DOHH2 (cell line): ENCODE measurements around the gene DYNC2LI1.

ENCODE experiments used
- H3F3A ChIP-seq: fragments of 200-600 bp; sonication (generic), shearing (Covaris generic); 2 replicates; pipeline ENCODE4 v1.6.0; 2016; ENCODE audit warnings: antibody characterized with exemption, mild to moderate bottlenecking; ENCODE audit not compliant: control insufficient read depth, insufficient read depth
- H3K27ac ChIP-seq: fragments of 200-600 bp; sonication (generic); 2 replicates; pipeline ENCODE4 v1.5.1; 2014; ENCODE audit warnings: low read depth, mild to moderate bottlenecking, low read length, moderate library complexity
- H3K27me3 ChIP-seq: fragments of 200-600 bp; sonication (generic); 2 replicates; pipeline ENCODE4 v1.6.1; 2014; ENCODE audit warnings: mild to moderate bottlenecking, low read length, mixed read lengths; ENCODE audit not compliant: control insufficient read depth
- H3K36me3 ChIP-seq: fragments of 200-600 bp; sonication (generic); 2 replicates; pipeline ENCODE4 v1.6.1; 2014; ENCODE audit warnings: mild to moderate bottlenecking, low read length, moderate library complexity, mixed read lengths; ENCODE audit not compliant: control insufficient read depth
- H3K4me1 ChIP-seq: fragments of 200-600 bp; sonication (generic); 2 replicates; pipeline ENCODE4 v1.6.1; 2014; ENCODE audit warnings: mild to moderate bottlenecking, low read length, mixed read lengths; ENCODE audit not compliant: control insufficient read depth
- H3K4me2 ChIP-seq: fragments of 200-600 bp; sonication (generic); 2 replicates; pipeline ENCODE4 v1.6.0; 2014; ENCODE audit warnings: mild to moderate bottlenecking, low read length, moderate library complexity
- H3K4me3 ChIP-seq: fragments of 200-600 bp; sonication (generic); 2 replicates; pipeline ENCODE4 v1.5.1; 2014; ENCODE audit warnings: mild to moderate bottlenecking, low read length, mixed read lengths
- H3K79me2 ChIP-seq: fragments of 200-600 bp; sonication (generic); 2 replicates; pipeline ENCODE4 v1.6.1; 2014; ENCODE audit warnings: mild to moderate bottlenecking, low read length, mixed read lengths; ENCODE audit not compliant: control insufficient read depth
- H3K9me2 ChIP-seq: fragments of 200-600 bp; sonication (generic); replicated peaks from 2 replicates; pipeline ENCODE4 v1.6.1; 2014; ENCODE audit warnings: mild to moderate bottlenecking, low read length, mixed read lengths; ENCODE audit not compliant: control insufficient read depth
- H3K9me3 ChIP-seq: fragments of 200-600 bp; sonication (generic); 2 replicates; pipeline ENCODE4 v1.6.1; 2014; ENCODE audit warnings: antibody characterized with exemption, low read length, mixed read lengths; ENCODE audit not compliant: control insufficient read depth, insufficient read depth
- H4K20me1 ChIP-seq: fragments of 200-600 bp; sonication (generic); 2 replicates; pipeline ENCODE4 v1.6.0; 2014; ENCODE audit warnings: low read depth, mild to moderate bottlenecking, antibody characterized with exemption, low read length, moderate library complexity; ENCODE audit not compliant: control insufficient read depth, insufficient read depth
- CTCF ChIP-seq: fragments of 200-600 bp; sonication (generic); IDR thresholded peaks from one replicate; pipeline ENCODE4 v1.5.1; 2014; ENCODE audit warnings: antibody characterized with exemption, mild to moderate bottlenecking, low read depth, low read length; ENCODE audit not compliant: poor library complexity, severe bottlenecking
- EZH2phosphoT487 ChIP-seq: fragments of 200-600 bp; sonication (generic); IDR thresholded peaks from 2 replicates; pipeline ENCODE4 v1.6.1; 2017; ENCODE audit warnings: borderline replicate concordance, mild to moderate bottlenecking, antibody characterized with exemption, low read length, moderate library complexity, mixed read lengths

DYNC2LI1 gene

GRCh38 chr2:43791035-43791765 lies 17.4 kb downstream of the DYNC2LI1 start:
- Histone ChIP-seq H3K27me3 (no peaks in the 10 kb centered on the region), H3K36me3 (no peaks in the 10 kb centered on the region), H3K4me2 (no peak overlapping the region), H3K4me1 (no peaks in the 10 kb centered on the region), H3K9me3 (no peaks in the 10 kb centered on the region), H3K27ac (no peak overlapping the region), H4K20me1 (no peaks in the 10 kb centered on the region), H3F3A (no peaks in the 10 kb centered on the region), H3K9me2 (no peaks in the 10 kb centered on the region), H3K4me3 (no peak overlapping the region), H3K79me2 (no peaks in the 10 kb centered on the region)
- TF ChIP-seq EZH2phosphoT487 = no peak
- TF ChIP-seq CTCF = no peak

- H3K27ac ChIP-seq = no peak overlapping the region
- no peaks in the 10 kb centered on the region for H3K4me1 ChIP-seq
- H3F3A ChIP-seq = no peaks in the 10 kb centered on the region
- no peaks in the 10 kb centered on the region for H3K36me3 ChIP-seq
- no peak overlapping the region for H3K4me3 ChIP-seq
- no peaks in the 10 kb centered on the region for H4K20me1 ChIP-seq
- TF ChIP-seq CTCF (no peak), EZH2phosphoT487 (no peak)
- H3K9me3 ChIP-seq = no peaks in the 10 kb centered on the region
- H3K79me2 ChIP-seq = no peaks in the 10 kb centered on the region
- H3K4me2 ChIP-seq = no peak overlapping the region
- H3K27me3 ChIP-seq = no peaks in the 10 kb centered on the region
- H3K9me2 ChIP-seq = no peaks in the 10 kb centered on the region
Observed at GRCh38 chr2:43792653-43793052, 18.8 kb downstream of the DYNC2LI1 start.

GRCh38 chr2:43794956-43795355 lies 21.1 kb downstream of the DYNC2LI1 start:
- TF ChIP-seq CTCF = no peak
- no peak for TF ChIP-seq EZH2phosphoT487
- Histone ChIP-seq H3K9me2 (no peaks in the 10 kb centered on the region), H3K4me2 (no peak overlapping the region)

More at GRCh38 chr2:43794956-43795355, 21.1 kb downstream of the DYNC2LI1 start:
- no peaks in the 10 kb centered on the region for H4K20me1 ChIP-seq
- no peaks in the 10 kb centered on the region for H3K9me3 ChIP-seq
- H3K4me1 ChIP-seq = no peaks in the 10 kb centered on the region
- no peaks in the 10 kb centered on the region for H3K79me2 ChIP-seq
- no peak overlapping the region for H3K4me3 ChIP-seq
- H3K27me3 ChIP-seq = no peaks in the 10 kb centered on the region
- no peaks in the 10 kb centered on the region for H3K36me3 ChIP-seq
- H3F3A ChIP-seq = no peaks in the 10 kb centered on the region
- no peak overlapping the region for H3K27ac ChIP-seq
